Measurements from ENCODE around the gene SEC14L5. TPM values are rescaled to one million over a fixed set of nuclear protein-coding genes. Genes with fewer than 3 reads are reported as not detected.

The SEC14L5 gene
- total RNA-seq, 5 donors from 2014 or later (not counting 1 experiment from before 2014, with no cell fraction given) = 0.05 TPM; not detected in 4

GRCh38 chr16:5027575-5028235, 69.6 kb downstream of the SEC14L5 start:
- no peak overlapping the region for H3K4me3 ChIP-seq (ENCODE audit: control insufficient read depth in 1 of 2, extremely low read depth in 1 of 2, low read length in 1 of 2)
- H3K36me3 ChIP-seq (ENCODE audit: control insufficient read depth in 2 of 2, extremely low read depth in 1 of 2, insufficient read depth in 1 of 2, low read length in 1 of 2) = peaks cover 4 to 17% of the 10 kb centered on the region in 2 donors
- H3K4me3 Mint-ChIP-seq = no peak overlapping the region
- no peaks in the 10 kb centered on the region for H3K9me3 ChIP-seq
- ChIA-PET POLR2A (no interaction called here), CTCF (no interaction called here)
- no peaks in the 10 kb centered on the region for H3K27me3 Mint-ChIP-seq
- no peaks in the 10 kb centered on the region for H3K27me3 ChIP-seq (replicated peaks in 1 of 2; ENCODE audit: control insufficient read depth in 2 of 2, extremely low read depth in 1 of 2, insufficient read depth in 2 of 2, low read length in 1 of 2)
- no peak overlapping the region for H3K27ac ChIP-seq (ENCODE audit: low read length)
- no peak overlapping the region for H3K27ac Mint-ChIP-seq
- H3K4me1 Mint-ChIP-seq = peaks cover 3 to 7% (median 5%) of the 10 kb centered on the region in 3 donors
- peaks cover 0 to 6% of the 10 kb centered on the region in 2 experiments for H3K4me1 ChIP-seq (ENCODE audit: control insufficient read depth in 1 of 2, extremely low read depth in 1 of 2, insufficient read depth in 2 of 2, low read length in 2 of 2)
- WGBS (ENCODE audit: insufficient coverage) = 95% methylated on average over 24 of the region's 32 CpGs
- no peaks in the 10 kb centered on the region for H3K9me3 Mint-ChIP-seq
- ATAC-seq (replicated peaks in 1 of 4) = no peak
- H3K36me3 Mint-ChIP-seq = peaks cover 23% of the 10 kb centered on the region
- no peak for DNase-seq

GRCh38 chr16:5028950-5029475, 70.9 kb downstream of the SEC14L5 start:
- Histone ChIP-seq H3K27ac (ENCODE audit: low read length) (no peak overlapping the region), H3K27me3 (replicated peaks in 1 of 2; ENCODE audit: control insufficient read depth in 2 of 2, extremely low read depth in 1 of 2, insufficient read depth in 2 of 2, low read length in 1 of 2) (no peaks in the 10 kb centered on the region), H3K4me1 (ENCODE audit: control insufficient read depth in 1 of 2, extremely low read depth in 1 of 2, insufficient read depth in 2 of 2, low read length in 2 of 2) (peaks cover 4 to 12% of the 10 kb centered on the region in 2 experiments), H3K9me3 (no peaks in the 10 kb centered on the region), H3K4me3 (ENCODE audit: control insufficient read depth in 1 of 2, extremely low read depth in 1 of 2, low read length in 1 of 2) (no peak overlapping the region), H3K36me3 (ENCODE audit: control insufficient read depth in 2 of 2, extremely low read depth in 1 of 2, insufficient read depth in 1 of 2, low read length in 1 of 2) (peaks cover 4 to 17% of the 10 kb centered on the region in 2 donors)
- Mint-ChIP-seq H3K4me3 (no peak overlapping the region), H3K36me3 (peaks cover 25% of the 10 kb centered on the region), H3K27ac (no peak overlapping the region), H3K9me3 (no peaks in the 10 kb centered on the region), H3K4me1 (peaks cover 10 to 13% (median 10%) of the 10 kb centered on the region in 3 donors), H3K27me3 (no peaks in the 10 kb centered on the region)
- CTCF ChIA-PET = no interaction called here
- POLR2A ChIA-PET = no interaction called here
- DNase-seq = no peak
- ATAC-seq (replicated peaks in 1 of 4) = no peak
- 91% methylated on average over 15 of the region's 18 CpGs for WGBS (ENCODE audit: insufficient coverage)

- peaks cover 10 to 20% of the 10 kb centered on the region in 2 experiments for H3K4me1 ChIP-seq (ENCODE audit: control insufficient read depth in 1 of 2, extremely low read depth in 1 of 2, insufficient read depth in 2 of 2, low read length in 2 of 2)
- POLR2A ChIA-PET = no interaction called here
- no peaks in the 10 kb centered on the region for H3K9me3 ChIP-seq
- Mint-ChIP-seq H3K27ac (no peak overlapping the region), H3K9me3 (no peaks in the 10 kb centered on the region), H3K36me3 (peaks cover 21% of the 10 kb centered on the region), H3K4me3 (no peak overlapping the region), H3K4me1 (peaks cover 16 to 23% (median 18%) of the 10 kb centered on the region in 3 donors), H3K27me3 (no peaks in the 10 kb centered on the region)
- DNase-seq = no peak
- 94% methylated on average over 12 of the region's 12 CpGs for WGBS (ENCODE audit: insufficient coverage)
- H3K36me3 ChIP-seq (ENCODE audit: control insufficient read depth in 2 of 2, extremely low read depth in 1 of 2, insufficient read depth in 1 of 2, low read length in 1 of 2) = peaks cover 4 to 17% of the 10 kb centered on the region in 2 donors
- no peak overlapping the region for H3K4me3 ChIP-seq (ENCODE audit: control insufficient read depth in 1 of 2, extremely low read depth in 1 of 2, low read length in 1 of 2)
- CTCF ChIA-PET = no interaction called here
- ATAC-seq (replicated peaks in 1 of 4) = no peak
- H3K27ac ChIP-seq (ENCODE audit: low read length) = no peak overlapping the region
- H3K27me3 ChIP-seq (replicated peaks in 1 of 2; ENCODE audit: control insufficient read depth in 2 of 2, extremely low read depth in 1 of 2, insufficient read depth in 2 of 2, low read length in 1 of 2) = no peaks in the 10 kb centered on the region
Measured at GRCh38 chr16:5030251-5030870, 72.2 kb downstream of the SEC14L5 start.

DNA sequence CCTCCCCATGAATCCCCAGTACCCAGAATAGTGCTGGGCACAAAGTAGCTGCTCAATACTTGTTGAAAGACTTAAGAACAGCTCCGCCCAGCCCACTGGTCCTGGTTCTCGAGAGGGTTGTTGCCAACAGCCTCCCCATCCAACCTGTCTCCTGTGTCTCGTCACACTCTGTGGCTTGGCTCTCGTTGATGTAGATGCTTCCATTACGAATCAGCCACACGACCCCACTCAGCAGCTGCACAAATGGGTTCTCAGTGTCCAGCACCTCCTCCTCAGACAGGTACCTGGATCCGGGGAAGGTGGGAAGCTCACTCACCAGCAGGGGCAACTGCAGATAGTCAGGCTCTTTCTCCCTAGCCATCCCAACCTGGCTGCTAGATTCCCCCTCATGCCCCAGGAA, 73.5 kb downstream of the SEC14L5 start:
- H3K36me3 ChIP-seq (ENCODE audit: control insufficient read depth in 2 of 2, extremely low read depth in 1 of 2, insufficient read depth in 1 of 2, low read length in 1 of 2) = peaks cover 4 to 14% of the 10 kb centered on the region in 2 donors
- no peak overlapping the region for H3K27ac ChIP-seq (ENCODE audit: low read length)
- Mint-ChIP-seq H3K9me3 (no peaks in the 10 kb centered on the region), H3K27ac (no peak overlapping the region), H3K27me3 (no peaks in the 10 kb centered on the region), H3K4me1 (peaks cover 16 to 23% (median 18%) of the 10 kb centered on the region in 3 donors), H3K36me3 (peaks cover 21% of the 10 kb centered on the region), H3K4me3 (peak overlapping the region; percentile 51 to 77 (median 57))
- ATAC-seq (replicated peaks in 1 of 4) (no peak), DNase-seq (no peak)
- ChIA-PET CTCF (no interaction called here), POLR2A (no interaction called here)
- no peaks in the 10 kb centered on the region for H3K27me3 ChIP-seq (replicated peaks in 1 of 2; ENCODE audit: control insufficient read depth in 2 of 2, extremely low read depth in 1 of 2, insufficient read depth in 2 of 2, low read length in 1 of 2)
- WGBS (ENCODE audit: insufficient coverage) = 91% methylated on average over 7 of the region's 7 CpGs
- no peak overlapping the region for H3K4me3 ChIP-seq (ENCODE audit: control insufficient read depth in 1 of 2, extremely low read depth in 1 of 2, low read length in 1 of 2)
- H3K9me3 ChIP-seq = no peaks in the 10 kb centered on the region
- H3K4me1 ChIP-seq (ENCODE audit: control insufficient read depth in 1 of 2, extremely low read depth in 1 of 2, insufficient read depth in 2 of 2, low read length in 2 of 2) = peaks cover 10 to 20% of the 10 kb centered on the region in 2 experiments

GRCh38 chr16:5032748-5033167, 74.6 kb downstream of the SEC14L5 start:
- Mint-ChIP-seq H3K27me3 (no peaks in the 10 kb centered on the region), H3K9me3 (no peaks in the 10 kb centered on the region), H3K36me3 (peaks cover 18% of the 10 kb centered on the region), H3K27ac (peak overlapping the region; percentile 61 to 70), H3K4me1 (peaks cover 16 to 23% (median 18%) of the 10 kb centered on the region in 3 donors), H3K4me3 (peak overlapping the region; percentile 77 to 87 (median 78))
- Histone ChIP-seq H3K27me3 (replicated peaks in 1 of 2; ENCODE audit: control insufficient read depth in 2 of 2, extremely low read depth in 1 of 2, insufficient read depth in 2 of 2, low read length in 1 of 2) (no peaks in the 10 kb centered on the region), H3K4me1 (ENCODE audit: control insufficient read depth in 1 of 2, extremely low read depth in 1 of 2, insufficient read depth in 2 of 2, low read length in 2 of 2) (peaks cover 10 to 20% of the 10 kb centered on the region in 2 experiments), H3K9me3 (no peaks in the 10 kb centered on the region), H3K4me3 (ENCODE audit: control insufficient read depth in 1 of 2, extremely low read depth in 1 of 2, low read length in 1 of 2) (peak overlapping the region; percentile 79 to 84), H3K36me3 (ENCODE audit: control insufficient read depth in 2 of 2, extremely low read depth in 1 of 2, insufficient read depth in 1 of 2, low read length in 1 of 2) (peaks cover 0 to 8% of the 10 kb centered on the region in 2 donors), H3K27ac (ENCODE audit: low read length) (no peak overlapping the region)
- ATAC-seq (replicated peaks in 1 of 4) (no peak), DNase-seq (no peak)
- ChIA-PET CTCF (no interaction called here), POLR2A (no interaction called here)
- 49% methylated on average over 7 of the region's 12 CpGs for WGBS (ENCODE audit: insufficient coverage)

DNA sequence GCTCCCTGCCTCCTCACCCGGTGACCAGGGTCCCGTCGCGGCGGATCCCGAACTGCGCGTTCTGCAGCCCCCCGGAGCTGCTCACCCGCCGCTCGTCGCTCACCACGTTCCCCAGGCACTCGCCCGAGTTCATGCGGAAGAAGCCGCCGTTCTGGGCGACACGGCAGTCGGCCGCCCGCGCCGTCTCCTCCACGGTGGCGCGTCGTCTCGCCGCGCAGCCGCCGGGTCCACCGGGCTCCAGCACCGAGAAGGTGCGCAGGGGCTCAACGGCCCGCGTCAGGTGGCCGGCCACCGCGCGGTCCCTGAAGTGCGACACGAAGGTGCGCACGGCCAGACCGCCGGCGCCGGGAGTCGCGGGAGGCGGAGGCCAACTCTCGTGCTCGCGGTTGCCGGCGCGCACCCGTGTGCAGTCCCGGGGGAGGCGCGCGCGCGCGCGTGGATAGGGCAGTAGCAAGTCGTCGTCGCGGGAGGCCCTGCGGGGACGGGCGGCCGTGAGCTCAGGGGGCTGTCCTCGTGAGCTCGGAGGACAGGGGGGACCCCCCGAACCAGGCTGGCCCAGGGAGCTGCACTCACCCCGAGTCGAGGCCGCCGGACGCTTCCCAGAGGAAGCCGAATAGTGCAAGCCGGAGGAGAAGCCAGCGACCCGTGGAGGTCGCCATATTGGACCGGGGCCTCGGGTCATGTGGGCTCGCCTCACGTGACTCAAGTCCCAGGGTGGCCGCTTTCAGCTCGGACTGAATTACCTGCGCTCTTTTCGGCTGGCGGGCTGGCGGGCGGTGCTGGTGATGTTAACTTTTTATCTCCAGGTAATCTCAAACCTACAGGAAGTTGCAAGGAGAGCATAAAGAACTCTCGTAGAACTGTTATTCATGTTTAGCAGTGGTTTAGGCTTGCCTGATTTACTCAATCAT, 75.4 kb downstream of the SEC14L5 start, which contains the start of gene NAGPA:
TSS of gene NAGPA (minus strand) at position 680 of the 911 bp plus-strand sequence. CDS start at position 659, 21 bp downstream.
- peak within 1 kb of the TSS; percentile 77 to 87 (median 78) for H3K4me3 Mint-ChIP-seq
- no peaks in the 10 kb centered on the region for H3K27me3 Mint-ChIP-seq
- peak within 1 kb of the TSS; percentile 68 for H3K27ac ChIP-seq (ENCODE audit: low read length)
- H3K9me3 ChIP-seq = no peaks in the 10 kb centered on the region
- peaks cover 18% of the 10 kb centered on the region for H3K36me3 Mint-ChIP-seq
- peak within 1 kb of the TSS; percentile 89 to 90 for H3K27ac Mint-ChIP-seq
- peaks cover 0 to 4% of the 10 kb centered on the region in 2 donors for H3K36me3 ChIP-seq (ENCODE audit: control insufficient read depth in 2 of 2, extremely low read depth in 1 of 2, insufficient read depth in 1 of 2, low read length in 1 of 2)
- ATAC-seq (replicated peaks in 1 of 4) (peak; percentile 89 to 96 (median 94)), DNase-seq (peak; percentile 67 to 88 (median 81))
- peaks cover 10 to 20% of the 10 kb centered on the region in 2 experiments for H3K4me1 ChIP-seq (ENCODE audit: control insufficient read depth in 1 of 2, extremely low read depth in 1 of 2, insufficient read depth in 2 of 2, low read length in 2 of 2)
- no peaks in the 10 kb centered on the region for H3K9me3 Mint-ChIP-seq
- ChIA-PET POLR2A (no interaction called here), CTCF (no interaction called here)
- peaks cover 16 to 23% (median 18%) of the 10 kb centered on the region in 3 donors for H3K4me1 Mint-ChIP-seq
- under 1% methylated on average over 97 of the region's 104 CpGs for WGBS (ENCODE audit: insufficient coverage)
- peak within 1 kb of the TSS; percentile 79 to 84 for H3K4me3 ChIP-seq (ENCODE audit: control insufficient read depth in 1 of 2, extremely low read depth in 1 of 2, low read length in 1 of 2)
- H3K27me3 ChIP-seq (replicated peaks in 1 of 2; ENCODE audit: control insufficient read depth in 2 of 2, extremely low read depth in 1 of 2, insufficient read depth in 2 of 2, low read length in 1 of 2) = no peaks in the 10 kb centered on the region

Measured in T-cell (primary cell).